PFSK-1 (cell line): ENCODE measurements around the gene KIF12.

Source experiments
- FOXP2 ChIP-seq: optimal IDR thresholded peaks from 2 replicates; pipeline ENCODE3; 2011; ENCODE audit warnings: borderline replicate concordance, control low read depth, inconsistent platforms; ENCODE audit not compliant: insufficient read depth; ENCODE audit errors: extremely low read length, extremely low read depth
- POLR2AphosphoS5 ChIP-seq: IDR thresholded peaks from 2 replicates; pipeline ENCODE4 v1.6.1; 2012; ENCODE audit warnings: low read depth, mild to moderate bottlenecking, control low read depth, low read length, moderate library complexity
- REST ChIP-seq, 2 experiments: IDR thresholded peaks; 2 replicates each; pipeline versions ENCODE4 v1.6.1 to v1.8.0; 2011 to 2012; ENCODE audit warnings: low read depth in 2 of 2, low read length in 2 of 2, control low read depth in 1 of 2, inconsistent platforms in 1 of 2, mild to moderate bottlenecking in 1 of 2, moderate library complexity in 1 of 2; ENCODE audit not compliant: insufficient read depth in 1 of 2
- SIN3A ChIP-seq: IDR thresholded peaks from 2 replicates; pipeline ENCODE4 v1.6.1; 2012; ENCODE audit warnings: mild to moderate bottlenecking, low read length, moderate library complexity, borderline replicate concordance; ENCODE audit not compliant: insufficient read depth
- TAF1 ChIP-seq: IDR thresholded peaks from 2 replicates; pipeline ENCODE4 v1.6.1; 2012; ENCODE audit warnings: low read length, control low read depth, borderline replicate concordance; ENCODE audit not compliant: insufficient read depth

Gene KIF12

GRCh38 chr9:114139071-114139470, 40.0 kb upstream of the KIF12 start:
- no peak for TF ChIP-seq FOXP2
- TF ChIP-seq SIN3A = no peak
- no peak for TF ChIP-seq TAF1
- TF ChIP-seq REST (IDR thresholded peaks at IDR 0.05; ENCODE audit: insufficient read depth in 1 of 2, low read depth in 2 of 2, low read length in 2 of 2) = no peak
- TF ChIP-seq POLR2AphosphoS5 = no peak

- TF ChIP-seq SIN3A (no peak), POLR2AphosphoS5 (no peak), FOXP2 (no peak), REST (IDR thresholded peaks at IDR 0.05; ENCODE audit: insufficient read depth in 1 of 2, low read depth in 2 of 2, low read length in 2 of 2) (no peak), TAF1 (no peak)
Measured at GRCh38 chr9:114138552-114138971, 39.5 kb upstream of the KIF12 start.

- TF ChIP-seq TAF1 (no peak), POLR2AphosphoS5 (no peak), SIN3A (no peak), FOXP2 (no peak), REST (IDR thresholded peaks at IDR 0.05; ENCODE audit: insufficient read depth in 1 of 2, low read depth in 2 of 2, low read length in 2 of 2) (no peak)
Measured at GRCh38 chr9:114137831-114138230, 38.7 kb upstream of the KIF12 start.

- no peak for TF ChIP-seq TAF1
- TF ChIP-seq REST (IDR thresholded peaks at IDR 0.05; ENCODE audit: insufficient read depth in 1 of 2, low read depth in 2 of 2, low read length in 2 of 2) = no peak
- no peak for TF ChIP-seq FOXP2
- TF ChIP-seq SIN3A = no peak
- TF ChIP-seq POLR2AphosphoS5 = no peak
Measured at GRCh38 chr9:114134827-114135396, 35.8 kb upstream of the KIF12 start.

- TF ChIP-seq REST (IDR thresholded peaks at IDR 0.05; ENCODE audit: insufficient read depth in 1 of 2, low read depth in 2 of 2, low read length in 2 of 2) (no peak), POLR2AphosphoS5 (no peak), FOXP2 (no peak), TAF1 (no peak), SIN3A (no peak)
Measured at GRCh38 chr9:114132550-114132918, 33.4 kb upstream of the KIF12 start.
